Heart left ventricle (tissue), 13 donors: ENCODE data around the gene GSAP.

Experiments used
- CTCF ChIP-seq, 12 donors: fragments of 200-600 bp; sonication (generic) in 4 of 12; IDR thresholded peaks; one replicate each; pipeline versions ENCODE4 v1.5.0 to v1.8.0; 2018 to 2022; ENCODE audit warnings: antibody characterized with exemption in 12 of 12, mild to moderate bottlenecking in 5 of 12
- POLR2A ChIP-seq, 2 donors: fragments of 450-650 bp; IDR thresholded peaks; one replicate each; pipeline ENCODE4 v1.6.1; 2017; ENCODE audit warnings: antibody characterized with exemption in 2 of 2, mild to moderate bottlenecking in 2 of 2, moderate library complexity in 2 of 2
- donor health status: ischemic (EF 13 %, LVEDD 7.1; RV severe dilation, severe dysfunction).
- donor health status: DM: no; HTN: yes; CAD: no.
- donor health status: DM: no; HTN: no; CAD: no.
- donor health status: ischemic (EF 25% LVEDD 6.9; RV normal size, moderate dysfunction).
- donor health status: ischemic (EF 25% LVEDD 5.7; RV mildly dilated, moderate dysfunction).
- donor health status: ischemic (EF 35%, LVEDD 5.7; RV mildly dilated, moderate dysfunction).
- donor health status: nonischemic (EF 11% LVEDD 7.7; RV severe dilation, severe dysfunction).
- donor health status: DM: yes; HTN: yes; CAD: no.
- donor health status: PGD.
- donor health status: ischemic (EF 29% LVEDD 5.4; RV normal size, mild dysfunction).
- donor health status: nonischemic (EF 23%, LVEDD 6.1; RV moderate dilation, normal function).

- no peak for TF ChIP-seq POLR2A (IDR thresholded peaks at IDR 0.05)
- no peak for TF ChIP-seq CTCF (IDR thresholded peaks at IDR 0.05)
Measured at GRCh38 chr7:77270094-77270480, 146.1 kb downstream of the GSAP start.
